ENCODE measurements around the gene PLSCR4. TPM values are rescaled to one million over a fixed set of nuclear protein-coding genes. Genes with fewer than 3 reads are reported as not detected.

PLSCR4 gene
- total and polyA plus RNA-seq, 9 of the 15 experiments (the other 6 are each of a cell fraction or from before 2014, with no cell fraction given): 0.11 to 0.68 (median 0.21) TPM

DNA sequence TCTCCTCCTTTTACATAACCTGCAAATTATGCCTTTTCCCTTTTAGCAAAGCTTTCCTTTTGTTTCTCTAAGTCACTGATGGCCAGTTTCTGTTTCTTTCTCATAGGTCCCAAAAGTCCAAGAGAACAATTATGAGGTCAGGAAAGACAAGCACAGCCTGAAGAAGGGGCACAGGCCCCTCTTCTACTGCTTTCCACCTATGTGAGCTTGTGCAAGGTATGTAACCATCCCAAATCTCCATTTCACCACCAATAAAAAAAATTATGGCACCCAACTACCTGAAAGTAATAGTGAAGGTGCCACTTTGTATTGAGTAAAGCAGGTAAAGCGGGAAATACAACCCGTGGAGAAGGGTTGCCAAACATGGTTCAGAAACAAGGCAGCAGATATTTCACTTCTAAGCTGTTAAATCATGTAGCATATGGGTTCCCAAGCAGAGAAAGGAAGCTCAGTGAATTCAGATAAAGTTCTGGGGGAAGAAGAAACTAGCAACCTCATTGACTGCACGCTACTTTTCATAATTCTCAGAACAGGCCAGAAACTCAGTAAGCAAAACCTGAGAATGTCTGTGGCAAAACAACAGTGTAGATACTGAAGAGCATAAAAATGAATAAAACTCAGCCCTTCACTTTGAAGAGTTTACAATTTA lies 94.1 kb downstream of the PLSCR4 start:
- Histone ChIP-seq H3K9me3 (replicated peaks; ENCODE audit: control insufficient read depth, insufficient read depth, low read depth, low read length) (no peaks in the 10 kb centered on the region), H3K27ac (ENCODE audit: extremely low read depth, low read depth, low read length) (no peak overlapping the region), H4K20me1 (replicated peaks; ENCODE audit: control insufficient read depth, insufficient read depth, low read length) (no peaks in the 10 kb centered on the region), H3K9me1 (ENCODE audit: control insufficient read depth, insufficient read depth, low read length) (no peaks in the 10 kb centered on the region), H2AFZ (ENCODE audit: low read depth, low read length) (no peak overlapping the region), H3K4me3 (no peak overlapping the region), H3K27me3 (ENCODE audit: control insufficient read depth in 2 of 2, insufficient read depth in 2 of 2, low read length in 2 of 2) (peaks cover 2 to 17% of the 10 kb centered on the region in 2 experiments; a peak in 3 of 5 replicates), H3K4me2 (ENCODE audit: insufficient read depth, low read length) (no peak overlapping the region), H3K36me3 (ENCODE audit: control insufficient read depth, insufficient read depth, low read length) (no peaks in the 10 kb centered on the region), H3K4me1 (replicated peaks in 1 of 2; ENCODE audit: control insufficient read depth in 2 of 2, insufficient read depth in 2 of 2, low read length in 2 of 2) (peaks cover 0 to 9% of the 10 kb centered on the region in 2 experiments; a peak in 2 of 5 replicates), H3K9ac (ENCODE audit: insufficient read depth in 1 of 2, low read depth in 2 of 2, low read length in 2 of 2) (no peak overlapping the region), H3K79me2 (ENCODE audit: control insufficient read depth, insufficient read depth, low read length) (no peaks in the 10 kb centered on the region)
- ATAC-seq: no peak
- no peak for TF ChIP-seq CREM (IDR thresholded peaks at IDR 0.05; ENCODE audit: low read depth)
- TF ChIP-seq ZNF217 (CRISPR knock-in tag; IDR thresholded peaks at IDR 0.05): no peak
- TF ChIP-seq EGR1 (conservative IDR thresholded peaks at IDR 0.05): no peak
- TF ChIP-seq L3MBTL2 (IDR thresholded peaks at IDR 0.05): no peak
- TF ChIP-seq TAF15 (IDR thresholded peaks at IDR 0.05; ENCODE audit: low read depth, low read length): no peak
- TF ChIP-seq, protein P1, sequence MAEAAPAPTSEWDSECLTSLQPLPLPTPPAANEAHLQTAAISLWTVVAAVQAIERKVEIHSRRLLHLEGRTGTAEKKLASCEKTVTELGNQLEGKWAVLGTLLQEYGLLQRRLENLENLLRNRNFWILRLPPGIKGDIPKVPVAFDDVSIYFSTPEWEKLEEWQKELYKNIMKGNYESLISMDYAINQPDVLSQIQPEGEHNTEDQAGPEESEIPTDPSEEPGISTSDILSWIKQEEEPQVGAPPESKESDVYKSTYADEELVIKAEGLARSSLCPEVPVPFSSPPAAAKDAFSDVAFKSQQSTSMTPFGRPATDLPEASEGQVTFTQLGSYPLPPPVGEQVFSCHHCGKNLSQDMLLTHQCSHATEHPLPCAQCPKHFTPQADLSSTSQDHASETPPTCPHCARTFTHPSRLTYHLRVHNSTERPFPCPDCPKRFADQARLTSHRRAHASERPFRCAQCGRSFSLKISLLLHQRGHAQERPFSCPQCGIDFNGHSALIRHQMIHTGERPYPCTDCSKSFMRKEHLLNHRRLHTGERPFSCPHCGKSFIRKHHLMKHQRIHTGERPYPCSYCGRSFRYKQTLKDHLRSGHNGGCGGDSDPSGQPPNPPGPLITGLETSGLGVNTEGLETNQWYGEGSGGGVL (CRISPR knock-in tag; IDR thresholded peaks at IDR 0.05): no peak
- DNase-seq (ENCODE audit: extremely low read depth in 1 of 4, low spot score in 3 of 4): no peak
- in situ Hi-C loops (cut with MboI): no loop called here
- intact Hi-C loops (cut with micrococcal nuclease): no loop called here
- ChIA-PET CTCF (ENCODE audit: low intra/inter-chr PET ratio) (no interaction called here), POLR2A (no interaction called here)
- BruUV-seq (replicated peaks): no TSS peak
- no peak for FAIRE-seq
- WGBS (ENCODE audit: insufficient coverage, low coverage, missing lambda C conversion rate): 4% methylated on average over 3 of the region's 3 CpGs
